ENCODE results near the gene GNAZ.

Gene GNAZ

DNA sequence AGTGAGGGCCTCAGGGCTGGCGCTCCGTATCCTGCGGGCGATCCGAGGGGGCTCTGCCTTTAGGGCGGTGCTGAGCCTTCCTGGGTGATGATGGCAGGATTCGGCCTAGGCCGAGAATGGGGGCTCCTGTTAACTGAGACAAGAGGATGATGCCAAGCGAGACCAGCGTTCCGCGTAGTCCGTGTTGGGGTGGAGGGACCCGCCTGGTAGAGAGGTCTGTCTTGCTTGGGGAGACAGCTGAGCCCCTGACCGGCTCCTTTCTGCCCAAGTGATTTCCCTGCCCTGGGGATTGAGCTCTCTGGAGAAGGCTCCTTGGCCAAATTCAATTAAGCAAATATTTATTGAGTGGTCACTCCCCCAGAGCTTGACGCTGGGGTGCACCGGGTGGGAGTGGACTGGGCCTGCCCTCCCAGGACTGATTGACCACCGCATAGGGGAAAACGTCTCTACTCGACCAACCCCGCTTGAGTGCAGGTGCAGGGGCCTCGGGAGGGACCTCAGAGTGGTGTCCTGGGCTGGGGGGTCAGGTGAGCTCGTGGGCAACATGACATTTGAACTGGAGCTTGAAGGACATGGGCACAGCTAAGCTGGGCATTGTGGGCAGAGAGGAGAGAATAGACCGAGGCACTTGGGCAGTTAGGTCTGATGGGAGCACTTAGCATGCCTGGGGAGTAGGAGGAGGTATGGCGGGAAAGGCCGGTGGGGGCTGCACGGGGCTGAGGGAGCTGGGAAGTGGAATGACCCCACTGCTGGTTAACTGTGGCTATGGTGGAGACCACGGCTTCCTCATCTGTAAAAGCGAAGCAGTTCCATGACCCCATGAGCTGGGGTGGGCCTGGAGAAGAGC, 1.1 kb downstream of the GNAZ start:
- DNase-seq (ENCODE audit: low spot score): no peak
- Histone ChIP-seq H3K9ac (ENCODE audit: low read depth, low read length, poor library complexity) (peak overlapping the region; percentile 83), H4K91ac (ENCODE audit: low read depth, low read length, poor library complexity) (no peak overlapping the region), H2AFZ (ENCODE audit: low read length) (peak overlapping the region; percentile 97), H3K23ac (ENCODE audit: low read depth, low read length, poor library complexity) (peak overlapping the region; percentile 96), H2AK5ac (ENCODE audit: low read depth, low read length) (peak overlapping the region; percentile 21), H4K8ac (ENCODE audit: low read depth, low read length) (no peak overlapping the region), H3K4me3 (ENCODE audit: low read length in 2 of 2) (peak overlapping the region; percentile 70 to 93), H3K36me3 (replicated peaks in 1 of 2; ENCODE audit: control insufficient read depth in 2 of 2, insufficient read depth in 2 of 2, low read length in 2 of 2) (peaks cover 0 to 7% of the 10 kb centered on the region in 2 donors), H3K27ac (replicated peaks; ENCODE audit: low read length) (no peak overlapping the region), H2BK120ac (ENCODE audit: low read depth, low read length) (no peak overlapping the region), H2BK5ac (ENCODE audit: low read length) (no peak overlapping the region), H2BK12ac (ENCODE audit: low read length) (no peak overlapping the region), H3K27me3 (ENCODE audit: control insufficient read depth in 3 of 3, insufficient read depth in 3 of 3, low read depth in 1 of 3, low read length in 3 of 3) (peaks cover 0 to 33% (median 7%) of the 10 kb centered on the region in 3 experiments), H3K18ac (ENCODE audit: low read length) (peak overlapping the region; percentile 92), H3K4ac (ENCODE audit: low read length) (no peak overlapping the region), H3K4me1 (ENCODE audit: control insufficient read depth in 2 of 2, insufficient read depth in 1 of 2, low read depth in 1 of 2, low read length in 2 of 2) (peaks cover 5 to 8% of the 10 kb centered on the region in 2 donors), H3K9me3 (replicated peaks in 1 of 2; ENCODE audit: control insufficient read depth in 2 of 2, insufficient read depth in 1 of 2, low read depth in 1 of 2, low read length in 2 of 2) (peaks cover 2 to 8% of the 10 kb centered on the region in 2 donors), H3K79me1 (ENCODE audit: low read depth, low read length) (peaks cover 15% of the 10 kb centered on the region), H3K14ac (ENCODE audit: low read length) (peak overlapping the region; percentile 50), H3K4me2 (ENCODE audit: insufficient read depth, low read length, poor library complexity, severe bottlenecking) (peak overlapping the region; percentile 76), H2BK15ac (ENCODE audit: low read length) (no peak overlapping the region)
- no CpG with 5 or more reads among the region's 29 CpGs for WGBS, 2 donors (ENCODE audit: extremely low coverage in 2 of 2, insufficient read length in 2 of 2, insufficient replicate concordance in 1 of 2)

DNA sequence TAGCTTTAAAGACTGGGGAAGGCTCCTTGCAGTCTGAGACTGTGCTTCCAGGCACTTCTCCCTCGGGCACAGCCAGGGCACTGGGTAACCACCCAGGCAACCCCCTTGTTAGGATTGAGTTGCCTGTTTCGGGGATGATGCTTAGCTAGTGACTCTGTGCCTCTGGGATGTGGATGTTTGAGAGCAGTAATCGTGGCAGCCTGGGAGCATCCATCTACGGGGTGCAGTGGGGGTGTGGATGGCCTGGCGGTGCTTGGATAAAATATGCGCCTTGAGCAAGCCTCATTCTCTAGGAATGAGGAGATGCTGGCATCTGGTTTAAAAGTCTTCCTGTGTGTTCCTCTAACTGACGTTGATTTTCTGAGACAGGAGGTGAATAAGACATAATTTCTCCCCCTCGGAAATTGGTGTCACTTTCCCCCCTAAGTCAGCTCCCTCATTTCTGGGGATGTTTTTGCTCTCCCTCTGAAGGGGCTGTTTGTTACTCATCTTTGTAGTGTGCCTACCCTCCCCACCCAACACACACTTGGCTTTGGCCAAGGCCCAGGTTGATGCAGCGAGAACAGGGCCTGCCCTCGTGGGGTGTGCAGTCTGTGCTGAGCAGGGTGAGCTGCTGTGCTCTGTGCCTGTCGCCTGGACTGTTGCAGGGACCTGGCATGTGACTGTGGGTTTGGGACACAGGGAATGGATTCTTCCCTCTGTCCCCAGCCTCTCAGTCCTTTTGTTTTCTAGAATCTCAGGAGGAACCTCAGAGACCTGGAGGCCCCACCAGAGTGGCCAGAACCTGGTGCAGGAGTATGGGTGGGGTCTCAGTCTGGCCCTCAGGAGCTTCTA, 2.0 kb downstream of the GNAZ start:
- Histone ChIP-seq H2AFZ (ENCODE audit: low read length) (no peak overlapping the region), H2AK5ac (ENCODE audit: low read depth, low read length) (peak overlapping the region; percentile 6), H3K23ac (ENCODE audit: low read depth, low read length, poor library complexity) (peak overlapping the region; percentile 98), H2BK12ac (ENCODE audit: low read length) (no peak overlapping the region), H2BK120ac (ENCODE audit: low read depth, low read length) (no peak overlapping the region), H3K9ac (ENCODE audit: low read depth, low read length, poor library complexity) (no peak overlapping the region), H3K4me3 (ENCODE audit: low read length in 2 of 2) (peak overlapping the region in 1 of 2 donors; percentile 70), H4K8ac (ENCODE audit: low read depth, low read length) (no peak overlapping the region), H3K14ac (ENCODE audit: low read length) (no peak overlapping the region), H3K79me1 (ENCODE audit: low read depth, low read length) (peaks cover 20% of the 10 kb centered on the region), H3K18ac (ENCODE audit: low read length) (no peak overlapping the region), H3K27ac (replicated peaks; ENCODE audit: low read length) (no peak overlapping the region), H3K9me3 (replicated peaks in 1 of 2; ENCODE audit: control insufficient read depth in 2 of 2, insufficient read depth in 1 of 2, low read depth in 1 of 2, low read length in 2 of 2) (peaks cover 5 to 8% of the 10 kb centered on the region in 2 donors), H3K27me3 (ENCODE audit: control insufficient read depth in 3 of 3, insufficient read depth in 3 of 3, low read depth in 1 of 3, low read length in 3 of 3) (peaks cover 0 to 26% (median 7%) of the 10 kb centered on the region in 3 experiments), H3K4me2 (ENCODE audit: insufficient read depth, low read length, poor library complexity, severe bottlenecking) (no peak overlapping the region), H3K36me3 (replicated peaks in 1 of 2; ENCODE audit: control insufficient read depth in 2 of 2, insufficient read depth in 2 of 2, low read length in 2 of 2) (peaks cover 0 to 9% of the 10 kb centered on the region in 2 donors), H3K4ac (ENCODE audit: low read length) (no peak overlapping the region), H2BK15ac (ENCODE audit: low read length) (no peak overlapping the region), H4K91ac (ENCODE audit: low read depth, low read length, poor library complexity) (no peak overlapping the region), H3K4me1 (ENCODE audit: control insufficient read depth in 2 of 2, insufficient read depth in 1 of 2, low read depth in 1 of 2, low read length in 2 of 2) (peaks cover 5 to 8% of the 10 kb centered on the region in 2 donors), H2BK5ac (ENCODE audit: low read length) (no peak overlapping the region)
- WGBS, 2 donors (ENCODE audit: extremely low coverage in 2 of 2, insufficient read length in 2 of 2, insufficient replicate concordance in 1 of 2): no CpG with 5 or more reads among the region's 11 CpGs
- no peak for DNase-seq (ENCODE audit: low spot score)

DNA sequence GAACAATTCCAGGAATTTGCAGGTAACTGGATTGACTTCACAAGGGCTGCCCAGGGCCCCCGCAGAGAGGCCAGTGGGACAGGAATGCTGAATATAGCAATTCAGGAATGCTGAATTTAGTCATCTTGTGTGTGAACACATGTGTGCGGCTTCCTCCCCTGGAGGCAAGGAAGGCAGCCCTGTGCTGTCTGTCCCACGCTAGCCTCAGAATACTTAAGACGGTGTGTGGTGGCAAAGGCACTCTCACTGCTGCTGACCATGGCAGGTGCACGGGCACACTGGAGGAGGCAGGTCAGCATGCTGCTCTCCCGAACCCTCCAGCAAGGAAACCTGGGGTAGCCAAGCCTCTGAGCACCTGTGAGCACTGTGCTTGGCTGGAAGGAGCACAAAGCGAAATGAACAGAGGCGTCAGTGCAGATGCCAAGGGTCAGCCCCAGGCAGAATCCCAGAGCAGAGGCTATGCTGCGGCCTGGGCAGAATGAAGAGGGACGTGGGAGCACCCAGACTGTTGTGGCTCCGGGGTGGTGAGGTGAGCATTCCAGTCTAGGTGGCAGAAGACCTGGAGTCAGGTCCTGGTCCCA, 2.7 kb downstream of the GNAZ start:
- Histone ChIP-seq H4K8ac (ENCODE audit: low read depth, low read length) (no peak overlapping the region), H4K91ac (ENCODE audit: low read depth, low read length, poor library complexity) (no peak overlapping the region), H3K4me2 (ENCODE audit: insufficient read depth, low read length, poor library complexity, severe bottlenecking) (no peak overlapping the region), H2AFZ (ENCODE audit: low read length) (no peak overlapping the region), H2BK5ac (ENCODE audit: low read length) (peak overlapping the region; percentile 11), H3K18ac (ENCODE audit: low read length) (no peak overlapping the region), H3K9ac (ENCODE audit: low read depth, low read length, poor library complexity) (peak overlapping the region; percentile 45), H3K23ac (ENCODE audit: low read depth, low read length, poor library complexity) (peak overlapping the region; percentile 75), H2BK12ac (ENCODE audit: low read length) (no peak overlapping the region), H3K36me3 (replicated peaks in 1 of 2; ENCODE audit: control insufficient read depth in 2 of 2, insufficient read depth in 2 of 2, low read length in 2 of 2) (peaks cover 0 to 9% of the 10 kb centered on the region in 2 donors), H3K4me1 (ENCODE audit: control insufficient read depth in 2 of 2, insufficient read depth in 1 of 2, low read depth in 1 of 2, low read length in 2 of 2) (peaks cover 5 to 8% of the 10 kb centered on the region in 2 donors), H3K27me3 (ENCODE audit: control insufficient read depth in 3 of 3, insufficient read depth in 3 of 3, low read depth in 1 of 3, low read length in 3 of 3) (peaks cover 0 to 19% (median 7%) of the 10 kb centered on the region in 3 experiments), H3K4me3 (ENCODE audit: low read length in 2 of 2) (no peak overlapping the region), H3K4ac (ENCODE audit: low read length) (no peak overlapping the region), H2BK15ac (ENCODE audit: low read length) (no peak overlapping the region), H3K27ac (replicated peaks; ENCODE audit: low read length) (no peak overlapping the region), H3K79me1 (ENCODE audit: low read depth, low read length) (peaks cover 20% of the 10 kb centered on the region), H2AK5ac (ENCODE audit: low read depth, low read length) (peak overlapping the region; percentile 6), H2BK120ac (ENCODE audit: low read depth, low read length) (no peak overlapping the region), H3K9me3 (replicated peaks in 1 of 2; ENCODE audit: control insufficient read depth in 2 of 2, insufficient read depth in 1 of 2, low read depth in 1 of 2, low read length in 2 of 2) (peaks cover 5 to 8% of the 10 kb centered on the region in 2 donors), H3K14ac (ENCODE audit: low read length) (peak overlapping the region; percentile 82)
- no peak for DNase-seq (ENCODE audit: low spot score)
- WGBS, 2 donors (ENCODE audit: extremely low coverage in 2 of 2, insufficient read length in 2 of 2, insufficient replicate concordance in 1 of 2): no CpG with 5 or more reads among the region's 11 CpGs

Data from neuronal stem cell (in vitro differentiated cells).